SK-N-MC (cell line): ENCODE data around the gene SWI5.

Source experiments
- EZH2 ChIP-seq: fragments of 200-600 bp; sonication (generic); IDR thresholded peaks from one replicate; pipeline ENCODE4 v1.6.1; 2017; ENCODE audit warnings: antibody characterized with exemption
- FOXP2 ChIP-seq: optimal IDR thresholded peaks from 2 replicates; pipeline ENCODE3; 2011; ENCODE audit warnings: mild to moderate bottlenecking, moderate library complexity; ENCODE audit not compliant: insufficient read depth; ENCODE audit errors: extremely low read length, control extremely low read depth
- POLR2AphosphoS5 ChIP-seq: IDR thresholded peaks from 2 replicates; pipeline ENCODE4 v1.6.1; 2012; ENCODE audit warnings: mild to moderate bottlenecking, low read depth, low read length, borderline replicate concordance

GRCh38 chr9:128259156-128259555, 16.9 kb upstream of the SWI5 start:
- no peak for TF ChIP-seq POLR2AphosphoS5
- TF ChIP-seq EZH2: no peak
- TF ChIP-seq FOXP2: no peak
